Osteoblast (primary cell): ENCODE measurements around the gene DEAF1. TPM values are rescaled to one million over a fixed set of nuclear protein-coding genes. Genes with fewer than 3 reads are reported as not detected.

ENCODE experiments used
- DNase-seq: peaks from one replicate; pipeline ENCODE4 v3.0.0; 2011; ENCODE audit warnings: low spot score, mixed read lengths; ENCODE audit not compliant: insufficient read length; ENCODE audit errors: missing footprints
- H2AFZ ChIP-seq: 2 replicates; pipeline ENCODE4 v1.6.0; 2011; ENCODE audit warnings: mild to moderate bottlenecking, low read length
- H3K27ac ChIP-seq: 2 replicates; pipeline ENCODE4 v1.5.1; 2011; ENCODE audit warnings: mild to moderate bottlenecking, low read depth, low read length, moderate library complexity
- H3K27me3 ChIP-seq: 2 replicates; pipeline ENCODE4 v1.6.0; 2012; ENCODE audit warnings: mild to moderate bottlenecking, control low read depth, inconsistent platforms, low read length, moderate library complexity; ENCODE audit not compliant: insufficient read depth
- H3K36me3 ChIP-seq: 2 replicates; pipeline ENCODE4 v1.5.1; 2011; ENCODE audit warnings: mild to moderate bottlenecking, low read length, control low read depth, moderate library complexity; ENCODE audit not compliant: insufficient read depth
- H3K4me1 ChIP-seq: 2 replicates; pipeline ENCODE4 v1.5.1; 2011; ENCODE audit warnings: mild to moderate bottlenecking, low read length, control low read depth, moderate library complexity; ENCODE audit not compliant: insufficient read depth
- H3K4me2 ChIP-seq: 2 replicates; pipeline ENCODE4 v1.6.0; 2011; ENCODE audit warnings: mild to moderate bottlenecking, low read length; ENCODE audit not compliant: insufficient read depth
- H3K4me3 ChIP-seq: fragments of 200-600 bp; sonication (generic); 3 replicates; pipeline ENCODE4 v1.5.1; 2012; ENCODE audit warnings: mild to moderate bottlenecking, low read length, inconsistent platforms; ENCODE audit not compliant: insufficient read depth
- H3K79me2 ChIP-seq: 2 replicates; pipeline ENCODE4 v1.6.0; 2012; ENCODE audit warnings: mild to moderate bottlenecking, low read length, control low read depth, inconsistent platforms; ENCODE audit not compliant: insufficient read depth
- H3K9me3 ChIP-seq: 2 replicates; pipeline ENCODE4 v1.5.1; 2011; ENCODE audit warnings: low read depth, low read length, control low read depth
- H4K20me1 ChIP-seq: 2 replicates; pipeline ENCODE4 v1.6.0; 2012; ENCODE audit warnings: mild to moderate bottlenecking, low read length, control low read depth; ENCODE audit not compliant: insufficient read depth
- total RNA-seq: library from RNA; depleted of rRNA; stranded (reverse); fragments of >200 nt; gene quantifications from 2 replicates; pipeline ENCODE4 v1.2.3, GENCODE V29; 2012
- TF ChIP-seq, protein P1 (sequence below): IDR thresholded peaks from 2 replicates; pipeline ENCODE4 v1.5.1; 2011; ENCODE audit warnings: mild to moderate bottlenecking, low read depth, low read length, moderate library complexity; ENCODE audit errors: extremely low read depth

The DEAF1 gene
- total RNA-seq, 1 donor = 44.2 TPM

DNA sequence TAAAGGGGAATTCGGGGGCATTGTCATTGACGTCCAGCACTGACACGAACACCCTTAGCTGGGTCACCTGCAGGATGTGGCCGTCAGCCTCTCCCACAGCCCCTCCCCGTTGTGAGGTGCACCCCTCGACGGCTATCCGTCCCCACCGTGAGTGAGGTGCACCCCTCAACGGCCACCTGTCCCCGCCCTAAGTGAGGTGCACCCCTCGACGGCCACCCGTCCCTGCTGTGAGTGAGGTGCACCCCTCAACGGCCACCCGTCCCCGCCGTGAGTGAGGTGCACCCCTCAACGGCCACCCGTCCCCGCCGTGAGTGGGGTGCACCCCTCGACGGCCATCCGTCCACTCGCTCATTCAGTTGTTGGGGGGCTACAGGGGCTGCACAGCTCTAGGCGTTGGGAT lies 73.2 kb downstream of the DEAF1 start:
- Histone ChIP-seq H4K20me1 (peaks cover 3% of the 10 kb centered on the region), H3K4me3 (no peak overlapping the region), H3K4me2 (no peak overlapping the region), H3K27me3 (no peaks in the 10 kb centered on the region), H3K79me2 (no peaks in the 10 kb centered on the region), H3K9me3 (no peaks in the 10 kb centered on the region), H3K27ac (no peak overlapping the region), H3K4me1 (no peaks in the 10 kb centered on the region), H2AFZ (no peak overlapping the region), H3K36me3 (no peaks in the 10 kb centered on the region)
- DNase-seq = no peak
- TF ChIP-seq, protein P1, sequence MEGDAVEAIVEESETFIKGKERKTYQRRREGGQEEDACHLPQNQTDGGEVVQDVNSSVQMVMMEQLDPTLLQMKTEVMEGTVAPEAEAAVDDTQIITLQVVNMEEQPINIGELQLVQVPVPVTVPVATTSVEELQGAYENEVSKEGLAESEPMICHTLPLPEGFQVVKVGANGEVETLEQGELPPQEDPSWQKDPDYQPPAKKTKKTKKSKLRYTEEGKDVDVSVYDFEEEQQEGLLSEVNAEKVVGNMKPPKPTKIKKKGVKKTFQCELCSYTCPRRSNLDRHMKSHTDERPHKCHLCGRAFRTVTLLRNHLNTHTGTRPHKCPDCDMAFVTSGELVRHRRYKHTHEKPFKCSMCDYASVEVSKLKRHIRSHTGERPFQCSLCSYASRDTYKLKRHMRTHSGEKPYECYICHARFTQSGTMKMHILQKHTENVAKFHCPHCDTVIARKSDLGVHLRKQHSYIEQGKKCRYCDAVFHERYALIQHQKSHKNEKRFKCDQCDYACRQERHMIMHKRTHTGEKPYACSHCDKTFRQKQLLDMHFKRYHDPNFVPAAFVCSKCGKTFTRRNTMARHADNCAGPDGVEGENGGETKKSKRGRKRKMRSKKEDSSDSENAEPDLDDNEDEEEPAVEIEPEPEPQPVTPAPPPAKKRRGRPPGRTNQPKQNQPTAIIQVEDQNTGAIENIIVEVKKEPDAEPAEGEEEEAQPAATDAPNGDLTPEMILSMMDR = no peak

- no peak overlapping the region for H3K4me2 ChIP-seq
- TF ChIP-seq, protein P1 = no peak
- H4K20me1 ChIP-seq = peaks cover 3% of the 10 kb centered on the region
- peaks cover 2% of the 10 kb centered on the region for H3K4me1 ChIP-seq
- H3K79me2 ChIP-seq = no peaks in the 10 kb centered on the region
- no peak overlapping the region for H3K27ac ChIP-seq
- no peaks in the 10 kb centered on the region for H3K27me3 ChIP-seq
- H3K4me3 ChIP-seq = no peak overlapping the region
- H3K36me3 ChIP-seq = no peaks in the 10 kb centered on the region
- no peaks in the 10 kb centered on the region for H3K9me3 ChIP-seq
- no peak overlapping the region for H2AFZ ChIP-seq
- DNase-seq = no peak
These were observed 73.8 kb downstream of the DEAF1 start for GRCh38 chr11:620935-621814.

DNA sequence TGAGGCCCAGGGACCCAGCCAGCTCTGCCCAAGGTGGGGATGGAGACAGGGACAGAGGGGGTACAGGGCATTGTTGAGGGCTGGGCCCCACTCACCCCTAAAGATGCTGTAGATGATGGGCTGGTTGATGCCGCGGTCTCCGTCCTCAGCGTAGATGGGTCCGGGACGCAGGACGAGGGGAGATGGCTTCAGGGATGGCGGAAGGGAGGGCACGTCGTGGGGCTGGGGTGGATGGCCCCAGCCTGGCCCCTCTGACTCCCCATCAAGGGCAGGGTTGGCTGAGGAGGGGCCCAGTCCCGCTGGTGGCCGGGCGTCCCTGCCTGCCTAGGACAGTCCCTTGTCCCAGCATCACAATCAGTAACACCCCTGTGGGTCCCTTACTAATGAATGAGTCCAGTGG lies 74.8 kb downstream of the DEAF1 start:
- Histone ChIP-seq H3K9me3 (no peaks in the 10 kb centered on the region), H3K4me2 (no peak overlapping the region), H3K4me1 (peaks cover 8% of the 10 kb centered on the region), H3K27me3 (no peaks in the 10 kb centered on the region), H3K79me2 (no peaks in the 10 kb centered on the region), H3K27ac (no peak overlapping the region), H2AFZ (no peak overlapping the region), H3K4me3 (no peak overlapping the region), H4K20me1 (peaks cover 6% of the 10 kb centered on the region), H3K36me3 (no peaks in the 10 kb centered on the region)
- TF ChIP-seq, protein P1 = no peak
- peak; percentile 82 for DNase-seq

DNA sequence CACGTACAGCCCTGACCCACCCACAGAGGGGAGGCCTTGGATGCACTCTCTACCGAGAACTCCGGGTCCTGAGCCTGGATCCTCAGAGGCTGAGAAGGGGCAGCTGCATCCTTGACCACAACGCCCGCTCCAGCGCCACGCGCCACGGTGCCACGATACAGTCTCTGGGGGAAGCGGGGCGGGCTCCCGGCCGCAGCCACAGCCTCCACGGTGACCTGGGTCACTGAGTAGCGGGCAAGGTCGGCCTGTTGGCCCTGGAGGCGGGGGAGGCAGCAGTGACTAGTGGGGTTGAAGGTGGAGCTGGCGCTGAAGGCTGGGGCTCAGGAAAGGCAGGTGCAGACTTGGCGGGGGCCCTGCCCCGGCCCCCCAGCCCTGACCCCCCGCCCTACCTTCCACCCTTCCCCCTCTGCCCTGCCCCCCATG lies 75.4 kb downstream of the DEAF1 start:
- no peak overlapping the region for H3K4me2 ChIP-seq
- DNase-seq = peak; percentile 78
- H4K20me1 ChIP-seq = peaks cover 8% of the 10 kb centered on the region
- H3K27ac ChIP-seq = no peak overlapping the region
- no peaks in the 10 kb centered on the region for H3K36me3 ChIP-seq
- peaks cover 10% of the 10 kb centered on the region for H3K4me1 ChIP-seq
- H3K9me3 ChIP-seq = no peaks in the 10 kb centered on the region
- TF ChIP-seq, protein P1 = no peak
- H3K4me3 ChIP-seq = no peak overlapping the region
- no peaks in the 10 kb centered on the region for H3K79me2 ChIP-seq
- no peaks in the 10 kb centered on the region for H3K27me3 ChIP-seq
- no peak overlapping the region for H2AFZ ChIP-seq
